WTC11 (cell line): ENCODE data around the gene CLNK. TPM values are rescaled to one million over a fixed set of nuclear protein-coding genes. Genes with fewer than 3 reads are reported as not detected.

ENCODE experiments used
- ATAC-seq: fragments of 200-7000 bp; cut with Tn5 transposase; 2 replicates; pipeline ENCODE4 v1.10.0; 2021; ENCODE audit warnings: mild to moderate bottlenecking, moderate library complexity
- CTCF ChIA-PET: fragments of 300-600 bp; sonication (Branson Sonifier 250); formaldehyde crosslinking; loops from one replicate; lab custom pipeline; 2021; ENCODE audit warnings: antibody characterized with exemption; lab: Charles Lee
- POLR2A ChIA-PET: fragments of 350-600 bp; sonication (Branson Sonifier 250); formaldehyde crosslinking; loops from one replicate; lab custom pipeline; 2021; ENCODE audit warnings: antibody characterized with exemption; lab: Charles Lee
- DNase-seq: peaks from one replicate; pipeline ENCODE4 v3.0.0; 2021; ENCODE audit warnings: low spot score
- H3K27ac Mint-ChIP-seq: 2 replicates; pipeline ENCODE4 v1.8.0; 2021; ENCODE audit warnings: mixed read lengths
- H3K27me3 Mint-ChIP-seq: 2 replicates; pipeline ENCODE4 v1.8.0; 2021; ENCODE audit warnings: low read depth, mild to moderate bottlenecking, moderate library complexity, mixed read lengths
- H3K36me3 Mint-ChIP-seq: 2 replicates; pipeline ENCODE4 v1.8.0; 2021; ENCODE audit warnings: mixed read lengths
- H3K4me1 Mint-ChIP-seq: 2 replicates; pipeline ENCODE4 v1.8.0; 2022; ENCODE audit warnings: mixed read lengths
- H3K4me3 Mint-ChIP-seq: 2 replicates; pipeline ENCODE4 v1.8.0; 2021; ENCODE audit warnings: mild to moderate bottlenecking, moderate library complexity, mixed read lengths
- H3K9me3 Mint-ChIP-seq: 2 replicates; pipeline ENCODE4 v1.8.0; 2021; ENCODE audit warnings: mixed read lengths
- AR ChIP-seq: fragments of 250-450 bp; sonication (Bioruptor Pico); IDR thresholded peaks from 2 replicates; pipeline ENCODE4 v1.9.0; 2021; ENCODE audit warnings: mild to moderate bottlenecking
- ATF1 ChIP-seq: sonication (generic); formaldehyde crosslinking; IDR thresholded peaks from 2 replicates; pipeline ENCODE4 v1.8.1; 2023; ENCODE audit warnings: mild to moderate bottlenecking, moderate library complexity, missing genetic modification reagents
- ETV6 ChIP-seq: sonication (generic); formaldehyde crosslinking; IDR thresholded peaks from 2 replicates; pipeline ENCODE4 v1.8.1; 2022; ENCODE audit warnings: mild to moderate bottlenecking, missing genetic modification reagents
- GTF2I ChIP-seq: fragments of 250-450 bp; sonication (Bioruptor Pico); conservative IDR thresholded peaks from 2 replicates; pipeline ENCODE4 v1.4.0; 2021; ENCODE audit warnings: mild to moderate bottlenecking
- JAZF1 ChIP-seq: fragments of 250-450 bp; sonication (Bioruptor Pico); IDR thresholded peaks from 2 replicates; pipeline ENCODE4 v1.9.0; 2021; ENCODE audit warnings: moderate library complexity, mild to moderate bottlenecking, inconsistent platforms
- MXD4 ChIP-seq: fragments of 250-450 bp; sonication (Bioruptor Pico); IDR thresholded peaks from 2 replicates; pipeline ENCODE4 v1.8.0; 2021; ENCODE audit warnings: mild to moderate bottlenecking, moderate library complexity, borderline replicate concordance
- NFATC4 ChIP-seq: fragments of 250-450 bp; sonication (Bioruptor Pico); IDR thresholded peaks from 2 replicates; pipeline ENCODE4 v1.9.0; 2021; ENCODE audit warnings: mild to moderate bottlenecking
- NFE2L1 ChIP-seq: sonication (generic); formaldehyde crosslinking; IDR thresholded peaks from 2 replicates; pipeline ENCODE4 v1.8.1; 2023; ENCODE audit warnings: missing genetic modification reagents
- NFYB ChIP-seq: sonication (generic); formaldehyde crosslinking; conservative IDR thresholded peaks from 2 replicates; pipeline ENCODE4 v1.8.0; 2022; ENCODE audit warnings: low read depth, missing genetic modification reagents
- PRRX2 ChIP-seq: fragments of 250-450 bp; sonication (Bioruptor Pico); IDR thresholded peaks from 2 replicates; pipeline ENCODE4 v1.8.0; 2021; ENCODE audit warnings: mild to moderate bottlenecking
- SP1 ChIP-seq: sonication (generic); formaldehyde crosslinking; conservative IDR thresholded peaks from 2 replicates; pipeline ENCODE4 v1.8.1; 2022; ENCODE audit warnings: missing genetic modification reagents
- TCF7 ChIP-seq: sonication (generic); formaldehyde crosslinking; IDR thresholded peaks from 2 replicates; pipeline ENCODE4 v1.8.0; 2022; ENCODE audit warnings: mild to moderate bottlenecking, low read depth, missing genetic modification reagents, moderate library complexity
- TEAD4 ChIP-seq: sonication (generic); formaldehyde crosslinking; IDR thresholded peaks from 2 replicates; pipeline ENCODE4 v1.8.0; 2022; ENCODE audit warnings: mild to moderate bottlenecking, missing genetic modification reagents
- ZNF232 ChIP-seq: sonication (generic); formaldehyde crosslinking; IDR thresholded peaks from 2 replicates; pipeline ENCODE4 v1.8.0; 2022; ENCODE audit warnings: mild to moderate bottlenecking, missing genetic modification reagents
- ZNF416 ChIP-seq: fragments of 250-450 bp; sonication (Bioruptor Pico); IDR thresholded peaks from 2 replicates; pipeline ENCODE4 v1.9.0; 2021; ENCODE audit warnings: mild to moderate bottlenecking, inconsistent platforms
- total RNA-seq: library from RNA; stranded (reverse); gene quantifications from 3 replicates; pipeline ENCODE4 v1.2.3, GENCODE V29; 2021
- TF ChIP-seq, protein P1 (sequence below): sonication (generic); formaldehyde crosslinking; IDR thresholded peaks from 2 replicates; pipeline ENCODE4 v1.8.0; 2022; ENCODE audit warnings: mild to moderate bottlenecking, missing genetic modification reagents
- TF ChIP-seq, protein P2 (sequence below): sonication (generic); formaldehyde crosslinking; IDR thresholded peaks from 2 replicates; pipeline ENCODE4 v1.8.0; 2023; ENCODE audit warnings: mild to moderate bottlenecking, missing genetic modification reagents
- TF ChIP-seq, protein P3 (sequence below): fragments of 250-450 bp; sonication (Bioruptor Pico); conservative IDR thresholded peaks from 2 replicates; pipeline ENCODE4 v1.9.0; 2021; ENCODE audit warnings: mild to moderate bottlenecking
- TF ChIP-seq, protein P4 (sequence below): sonication (generic); formaldehyde crosslinking; IDR thresholded peaks from 2 replicates; pipeline ENCODE4 v1.8.1; 2023; ENCODE audit warnings: mild to moderate bottlenecking, missing genetic modification reagents, borderline replicate concordance

CLNK gene
- total RNA-seq, 1 experiment from 2014 or later, result not detected

DNA sequence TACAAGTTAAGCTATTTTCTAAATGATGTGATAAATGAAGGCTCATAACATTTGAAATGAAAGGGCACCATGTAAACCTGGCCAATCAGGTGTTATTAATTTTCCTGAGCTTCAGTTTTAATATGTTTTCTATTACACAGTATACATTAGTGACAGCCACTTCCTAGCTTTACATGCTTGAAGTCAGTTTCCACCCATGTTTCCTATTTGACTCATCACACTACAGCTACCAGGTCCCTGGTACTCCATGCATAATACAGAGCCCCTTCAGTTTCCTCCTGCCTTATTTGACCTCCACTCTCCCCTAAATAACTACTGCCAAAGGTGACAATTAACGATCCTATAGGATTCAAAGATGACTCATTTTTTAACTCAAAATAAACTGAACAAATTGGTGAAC, 245.6 kb downstream of the CLNK start:
- Mint-ChIP-seq H3K36me3 (peaks cover 15% of the 10 kb centered on the region), H3K27me3 (no peaks in the 10 kb centered on the region; the same call in 1 of the 2 replicates), H3K4me3 (no peak overlapping the region), H3K9me3 (peaks cover 12% of the 10 kb centered on the region), H3K27ac (no peak overlapping the region), H3K4me1 (peaks cover 12% of the 10 kb centered on the region)
- TF ChIP-seq MXD4 (CRISPR knock-in tag) (no peak), GTF2I (CRISPR knock-in tag) (no peak), NFYB (CRISPR knock-in tag) (no peak), ATF1 (CRISPR knock-in tag) (no peak), AR (no peak), ZNF232 (CRISPR knock-in tag) (no peak), TEAD4 (CRISPR knock-in tag) (no peak), NFE2L1 (CRISPR knock-in tag) (no peak), NFATC4 (CRISPR knock-in tag) (no peak), ZNF416 (CRISPR knock-in tag) (no peak), ETV6 (CRISPR knock-in tag) (no peak), SP1 (CRISPR knock-in tag) (no peak), PRRX2 (no peak), TCF7 (CRISPR knock-in tag) (no peak), JAZF1 (CRISPR knock-in tag) (no peak)
- TF ChIP-seq, protein P1, sequence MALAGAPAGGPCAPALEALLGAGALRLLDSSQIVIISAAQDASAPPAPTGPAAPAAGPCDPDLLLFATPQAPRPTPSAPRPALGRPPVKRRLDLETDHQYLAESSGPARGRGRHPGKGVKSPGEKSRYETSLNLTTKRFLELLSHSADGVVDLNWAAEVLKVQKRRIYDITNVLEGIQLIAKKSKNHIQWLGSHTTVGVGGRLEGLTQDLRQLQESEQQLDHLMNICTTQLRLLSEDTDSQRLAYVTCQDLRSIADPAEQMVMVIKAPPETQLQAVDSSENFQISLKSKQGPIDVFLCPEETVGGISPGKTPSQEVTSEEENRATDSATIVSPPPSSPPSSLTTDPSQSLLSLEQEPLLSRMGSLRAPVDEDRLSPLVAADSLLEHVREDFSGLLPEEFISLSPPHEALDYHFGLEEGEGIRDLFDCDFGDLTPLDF (CRISPR knock-in tag), result no peak
- TF ChIP-seq, protein P2, sequence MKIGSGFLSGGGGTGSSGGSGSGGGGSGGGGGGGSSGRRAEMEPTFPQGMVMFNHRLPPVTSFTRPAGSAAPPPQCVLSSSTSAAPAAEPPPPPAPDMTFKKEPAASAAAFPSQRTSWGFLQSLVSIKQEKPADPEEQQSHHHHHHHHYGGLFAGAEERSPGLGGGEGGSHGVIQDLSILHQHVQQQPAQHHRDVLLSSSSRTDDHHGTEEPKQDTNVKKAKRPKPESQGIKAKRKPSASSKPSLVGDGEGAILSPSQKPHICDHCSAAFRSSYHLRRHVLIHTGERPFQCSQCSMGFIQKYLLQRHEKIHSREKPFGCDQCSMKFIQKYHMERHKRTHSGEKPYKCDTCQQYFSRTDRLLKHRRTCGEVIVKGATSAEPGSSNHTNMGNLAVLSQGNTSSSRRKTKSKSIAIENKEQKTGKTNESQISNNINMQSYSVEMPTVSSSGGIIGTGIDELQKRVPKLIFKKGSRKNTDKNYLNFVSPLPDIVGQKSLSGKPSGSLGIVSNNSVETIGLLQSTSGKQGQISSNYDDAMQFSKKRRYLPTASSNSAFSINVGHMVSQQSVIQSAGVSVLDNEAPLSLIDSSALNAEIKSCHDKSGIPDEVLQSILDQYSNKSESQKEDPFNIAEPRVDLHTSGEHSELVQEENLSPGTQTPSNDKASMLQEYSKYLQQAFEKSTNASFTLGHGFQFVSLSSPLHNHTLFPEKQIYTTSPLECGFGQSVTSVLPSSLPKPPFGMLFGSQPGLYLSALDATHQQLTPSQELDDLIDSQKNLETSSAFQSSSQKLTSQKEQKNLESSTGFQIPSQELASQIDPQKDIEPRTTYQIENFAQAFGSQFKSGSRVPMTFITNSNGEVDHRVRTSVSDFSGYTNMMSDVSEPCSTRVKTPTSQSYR (CRISPR knock-in tag), result no peak
- TF ChIP-seq, protein P3, sequence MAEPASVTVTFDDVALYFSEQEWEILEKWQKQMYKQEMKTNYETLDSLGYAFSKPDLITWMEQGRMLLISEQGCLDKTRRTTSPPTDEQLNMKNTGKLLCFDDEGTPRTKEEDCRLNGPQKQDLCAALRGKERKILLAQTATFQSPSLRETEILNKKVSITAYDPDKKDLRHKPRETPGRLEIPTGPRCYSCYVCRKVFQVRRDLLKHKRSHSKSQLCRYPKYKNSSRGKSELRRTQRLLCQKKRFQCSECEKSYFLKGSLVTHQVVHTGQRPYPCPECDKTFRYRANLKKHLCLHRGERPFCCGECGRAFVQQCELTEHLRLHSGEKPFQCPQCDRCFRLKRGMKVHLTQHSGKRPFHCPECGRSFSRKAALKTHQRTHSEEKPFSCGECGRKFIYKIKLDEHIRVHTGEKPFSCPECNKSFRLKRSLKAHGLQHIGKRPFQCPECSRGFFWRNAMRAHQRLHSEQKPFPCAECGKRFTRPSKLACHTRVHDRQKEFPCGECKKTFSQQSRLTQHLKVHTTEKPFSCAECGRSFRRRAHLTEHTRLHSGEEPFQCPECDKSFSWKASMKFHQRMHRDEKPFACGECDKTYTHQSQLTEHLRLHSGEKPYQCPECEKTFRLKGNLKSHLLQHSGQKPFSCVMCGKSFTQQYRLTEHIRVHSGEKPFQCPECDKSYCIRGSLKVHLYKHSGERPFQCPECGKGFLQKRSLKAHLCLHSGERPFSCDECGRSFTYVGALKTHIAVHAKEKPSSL (CRISPR knock-in tag), result no peak
- TF ChIP-seq, protein P4, sequence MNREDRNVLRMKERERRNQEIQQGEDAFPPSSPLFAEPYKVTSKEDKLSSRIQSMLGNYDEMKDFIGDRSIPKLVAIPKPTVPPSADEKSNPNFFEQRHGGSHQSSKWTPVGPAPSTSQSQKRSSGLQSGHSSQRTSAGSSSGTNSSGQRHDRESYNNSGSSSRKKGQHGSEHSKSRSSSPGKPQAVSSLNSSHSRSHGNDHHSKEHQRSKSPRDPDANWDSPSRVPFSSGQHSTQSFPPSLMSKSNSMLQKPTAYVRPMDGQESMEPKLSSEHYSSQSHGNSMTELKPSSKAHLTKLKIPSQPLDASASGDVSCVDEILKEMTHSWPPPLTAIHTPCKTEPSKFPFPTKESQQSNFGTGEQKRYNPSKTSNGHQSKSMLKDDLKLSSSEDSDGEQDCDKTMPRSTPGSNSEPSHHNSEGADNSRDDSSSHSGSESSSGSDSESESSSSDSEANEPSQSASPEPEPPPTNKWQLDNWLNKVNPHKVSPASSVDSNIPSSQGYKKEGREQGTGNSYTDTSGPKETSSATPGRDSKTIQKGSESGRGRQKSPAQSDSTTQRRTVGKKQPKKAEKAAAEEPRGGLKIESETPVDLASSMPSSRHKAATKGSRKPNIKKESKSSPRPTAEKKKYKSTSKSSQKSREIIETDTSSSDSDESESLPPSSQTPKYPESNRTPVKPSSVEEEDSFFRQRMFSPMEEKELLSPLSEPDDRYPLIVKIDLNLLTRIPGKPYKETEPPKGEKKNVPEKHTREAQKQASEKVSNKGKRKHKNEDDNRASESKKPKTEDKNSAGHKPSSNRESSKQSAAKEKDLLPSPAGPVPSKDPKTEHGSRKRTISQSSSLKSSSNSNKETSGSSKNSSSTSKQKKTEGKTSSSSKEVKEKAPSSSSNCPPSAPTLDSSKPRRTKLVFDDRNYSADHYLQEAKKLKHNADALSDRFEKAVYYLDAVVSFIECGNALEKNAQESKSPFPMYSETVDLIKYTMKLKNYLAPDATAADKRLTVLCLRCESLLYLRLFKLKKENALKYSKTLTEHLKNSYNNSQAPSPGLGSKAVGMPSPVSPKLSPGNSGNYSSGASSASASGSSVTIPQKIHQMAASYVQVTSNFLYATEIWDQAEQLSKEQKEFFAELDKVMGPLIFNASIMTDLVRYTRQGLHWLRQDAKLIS, result no peak
- ATAC-seq (no peak), DNase-seq (no peak)
- ChIA-PET CTCF (interaction anchor here (1.0 to 1.1 kb wide), 2 partner anchors 23 to 99 kb away, joined by 3 to 4 read pairs; no protein-coding TSS in a partner anchor), POLR2A (no interaction called here)
